Sigmoid colon (tissue), 7 donors: Measurements from ENCODE around the gene MYH14. TPM values are rescaled to one million over a fixed set of nuclear protein-coding genes. Genes with fewer than 3 reads are reported as not detected.

Experiments used
- DNase-seq: peaks from one replicate; pipeline ENCODE4 v3.0.0-alpha.2; 2019
- H3K27ac ChIP-seq, 4 donors: fragments of 200-600 bp; sonication (generic); one replicate each; pipeline ENCODE4 v1.5.1; 2016 to 2019; ENCODE audit warnings: mild to moderate bottlenecking in 1 of 4
- H3K27me3 ChIP-seq, 3 donors: fragments of 200-600 bp; sonication (generic); one replicate each; pipeline ENCODE4 v1.5.1; 2019; ENCODE audit warnings: mild to moderate bottlenecking in 1 of 3
- H3K36me3 ChIP-seq, 4 donors: fragments of 200-600 bp; sonication (generic); one replicate each; pipeline ENCODE4 v1.5.1; 2016 to 2019
- H3K4me1 ChIP-seq, 4 donors: fragments of 200-600 bp; sonication (generic); one replicate each; pipeline ENCODE4 v1.5.1; 2017 to 2019
- H3K4me3 ChIP-seq, 4 donors: fragments of 200-600 bp; sonication (generic); one replicate each; pipeline ENCODE4 v1.5.1; 2017 to 2019; ENCODE audit warnings: mild to moderate bottlenecking in 2 of 4, moderate library complexity in 1 of 4
- H3K9me3 ChIP-seq, 4 donors: fragments of 200-600 bp in 3 of 4; sonication (generic) in 3 of 4; one replicate each; pipeline versions ENCODE4 v1.5.1 to v1.6.1; 2013 to 2019
- CTCF ChIP-seq, 4 experiments: fragments of 450-650 bp in 3 of 4; fragments of 200-600 bp in 1 of 4; IDR thresholded peaks; one replicate each; pipeline ENCODE4 v1.5.1; 2016 to 2019; ENCODE audit warnings: antibody characterized with exemption in 4 of 4, mild to moderate bottlenecking in 3 of 4, moderate library complexity in 2 of 4
- EP300 ChIP-seq, 4 donors: sonication (generic); formaldehyde crosslinking; IDR thresholded peaks; one replicate each; pipeline ENCODE4 v1.6.1; 2017; ENCODE audit warnings: antibody characterized with exemption in 4 of 4
- POLR2A ChIP-seq, 2 donors: fragments of 450-650 bp; IDR thresholded peaks; one replicate each; pipeline ENCODE4 v1.6.1; 2016; ENCODE audit warnings: antibody characterized with exemption in 2 of 2, mild to moderate bottlenecking in 2 of 2, moderate library complexity in 2 of 2
- POLR2AphosphoS5 ChIP-seq, 4 donors: sonication (generic); formaldehyde crosslinking; IDR thresholded peaks; one replicate each; pipeline ENCODE4 v1.6.1; 2017; ENCODE audit warnings: antibody characterized with exemption in 4 of 4
- WGBS, 2 donors: extraction: QIAGEN DNeasy Blood & Tissue Kit; methylation state at CpG; one replicate each; pipeline ENCODE4 v1.1.7; 2013; 5-methylcytosine and 5-hydroxymethylcytosine counted together
- intact Hi-C: fragments of 100-400 bp; cut with DNase I; formaldehyde crosslinking; loops from one replicate; pipeline ENCODE4 v1.15.1; 2023
- polyA plus RNA-seq, 3 donors: library from polyadenylated mRNA; stranded (reverse); fragments of 200-250 nt; gene quantifications; one replicate each; pipeline ENCODE4 v1.2.3, GENCODE V29; 2013
- total RNA-seq, 4 donors: library from RNA; depleted of rRNA; stranded (reverse); fragments of >200 nt; gene quantifications; one replicate each; pipeline ENCODE4 v1.1.0, GENCODE V29; 2016
- donor health status: healthy with polysubstance abuse.
- donor health status: Bipolar disorder and iron deficiency.
- donor health status: healthy.

Gene MYH14
- total and polyA plus RNA-seq, 7 donors: 0.16 to 479 (median 3.9) TPM

DNA sequence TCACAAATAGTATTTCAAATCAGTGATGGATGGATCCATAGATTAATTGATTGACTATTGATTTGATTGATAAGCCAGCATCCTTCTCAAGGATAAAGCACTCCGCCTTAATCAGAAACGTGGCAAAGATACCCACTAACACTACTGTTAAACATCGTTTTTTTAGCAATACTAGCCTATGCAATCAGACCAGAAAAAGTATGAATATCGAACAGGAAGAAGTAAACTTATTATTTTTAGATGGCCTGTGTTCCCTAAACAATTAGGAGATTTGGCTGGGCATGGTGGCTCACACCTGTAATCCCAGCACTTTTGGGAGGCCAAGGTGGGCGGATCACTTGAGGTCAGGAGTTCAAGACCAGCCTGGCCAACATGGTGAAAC is 49.5 kb downstream of the MYH14 start:
- 87 to 94% methylated on average over 5 of the region's 5 CpGs for WGBS, 2 donors
- Histone ChIP-seq H3K9me3 (peaks cover 4 to 17% (median 13%) of the 10 kb centered on the region in 4 donors), H3K27me3 (peaks cover 0 to 11% (median 0%) of the 10 kb centered on the region in 3 donors), H3K4me3 (no peak overlapping the region), H3K4me1 (no peaks in the 10 kb centered on the region), H3K36me3 (no peaks in the 10 kb centered on the region), H3K27ac (no peak overlapping the region)
- intact Hi-C loops: no loop called here
- TF ChIP-seq EP300 (IDR thresholded peaks at IDR 0.05): no peak
- no peak for TF ChIP-seq CTCF (IDR thresholded peaks at IDR 0.05)
- DNase-seq: no peak

DNA sequence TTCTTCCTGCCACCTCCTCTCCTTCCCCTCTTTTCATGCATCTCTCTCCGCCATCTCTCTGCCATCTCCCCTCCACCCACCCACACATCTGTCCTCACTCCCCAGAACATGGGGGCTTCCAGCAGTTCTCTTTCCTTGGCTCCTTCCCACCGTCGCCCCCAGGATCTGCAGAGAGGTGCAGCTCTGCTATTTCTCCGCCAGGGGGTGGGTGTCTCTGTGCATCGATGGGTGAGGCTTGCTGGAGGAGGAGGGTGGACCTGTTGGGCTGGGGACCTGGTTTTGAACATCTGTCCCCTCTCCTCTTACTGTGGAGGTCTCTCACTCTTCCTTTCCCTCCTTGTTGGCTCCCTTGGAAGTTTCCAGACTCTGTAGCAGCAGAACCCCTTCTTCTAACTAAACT is 51.7 kb downstream of the MYH14 start:
- H3K9me3 ChIP-seq: peaks cover 4 to 17% (median 13%) of the 10 kb centered on the region in 4 donors
- H3K4me1 ChIP-seq: no peaks in the 10 kb centered on the region
- H3K36me3 ChIP-seq: no peaks in the 10 kb centered on the region
- no peak for DNase-seq
- TF ChIP-seq POLR2A (IDR thresholded peaks at IDR 0.05) (no peak), POLR2AphosphoS5 (IDR thresholded peaks at IDR 0.05) (no peak), EP300 (IDR thresholded peaks at IDR 0.05) (no peak), CTCF (IDR thresholded peaks at IDR 0.05) (no peak)
- H3K4me3 ChIP-seq: no peak overlapping the region
- WGBS, 2 donors: 81 to 93% methylated on average over 5 of the region's 5 CpGs
- intact Hi-C loops: no loop called here
- H3K27ac ChIP-seq: no peak overlapping the region
- H3K27me3 ChIP-seq: peaks cover 0 to 8% (median 0%) of the 10 kb centered on the region in 3 donors

GRCh38 chr19:50257141-50257540 is 53.7 kb downstream of the MYH14 start:
- Histone ChIP-seq H3K27me3 (peaks cover 0 to 8% (median 0%) of the 10 kb centered on the region in 3 donors), H3K4me3 (no peak overlapping the region), H3K36me3 (no peaks in the 10 kb centered on the region), H3K4me1 (no peaks in the 10 kb centered on the region), H3K27ac (no peak overlapping the region), H3K9me3 (peaks cover 4 to 17% (median 13%) of the 10 kb centered on the region in 4 donors)
- TF ChIP-seq POLR2A (IDR thresholded peaks at IDR 0.05) (no peak), EP300 (IDR thresholded peaks at IDR 0.05) (no peak), CTCF (IDR thresholded peaks at IDR 0.05) (no peak), POLR2AphosphoS5 (IDR thresholded peaks at IDR 0.05) (no peak)
- WGBS, 2 donors: 92 to 94% methylated on average over 10 of the region's 10 CpGs
- no peak for DNase-seq
- intact Hi-C loops: no loop called here

- TF ChIP-seq CTCF (IDR thresholded peaks at IDR 0.05) (no peak), EP300 (IDR thresholded peaks at IDR 0.05) (no peak), POLR2AphosphoS5 (IDR thresholded peaks at IDR 0.05) (no peak), POLR2A (IDR thresholded peaks at IDR 0.05) (no peak)
These were observed 55.5 kb downstream of the MYH14 start for GRCh38 chr19:50258918-50259372.

DNA sequence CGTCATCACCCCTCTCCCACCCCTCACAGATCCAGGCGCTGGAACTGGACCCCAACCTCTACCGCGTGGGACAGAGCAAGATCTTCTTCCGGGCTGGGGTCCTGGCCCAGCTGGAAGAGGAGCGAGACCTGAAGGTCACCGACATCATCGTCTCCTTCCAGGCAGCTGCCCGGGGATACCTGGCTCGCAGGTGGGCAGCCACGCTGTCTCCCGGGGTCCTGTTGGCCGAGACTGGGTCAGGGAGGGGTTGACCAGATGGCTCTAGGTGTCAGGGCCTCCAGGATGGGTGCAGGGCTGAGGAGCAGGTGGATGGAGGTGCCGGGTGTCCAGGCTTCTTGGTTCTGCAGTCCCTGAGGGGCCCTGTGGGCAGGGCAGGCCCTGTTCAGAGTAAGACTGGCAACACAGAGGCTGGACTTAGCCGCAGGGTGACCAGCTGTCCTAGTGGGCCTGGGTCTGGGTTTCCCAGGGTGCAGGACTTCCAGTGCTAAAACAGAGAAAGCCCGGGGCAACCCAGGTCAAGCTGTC is 58.1 kb downstream of the MYH14 start:
- Histone ChIP-seq H3K27me3 (peaks cover 0 to under 1% (median 0%) of the 10 kb centered on the region in 3 donors), H3K36me3 (no peaks in the 10 kb centered on the region), H3K4me1 (no peaks in the 10 kb centered on the region), H3K4me3 (no peak overlapping the region), H3K9me3 (peaks cover 0 to 4% (median 0%) of the 10 kb centered on the region in 4 donors), H3K27ac (no peak overlapping the region)
- intact Hi-C loops: no loop called here
- no peak for TF ChIP-seq EP300 (IDR thresholded peaks at IDR 0.05)
- no peak for TF ChIP-seq CTCF (IDR thresholded peaks at IDR 0.05)
- WGBS, 2 donors: 91 to 95% methylated on average over 16 of the region's 16 CpGs
- no peak for DNase-seq

More at GRCh38 chr19:50258918-50259372, 55.5 kb downstream of the MYH14 start:
- Histone ChIP-seq H3K27ac (no peak overlapping the region), H3K4me3 (no peak overlapping the region), H3K36me3 (no peaks in the 10 kb centered on the region), H3K27me3 (peaks cover 0 to 5% (median 0%) of the 10 kb centered on the region in 3 donors), H3K4me1 (no peaks in the 10 kb centered on the region), H3K9me3 (peaks cover 0 to 6% (median 2%) of the 10 kb centered on the region in 4 donors)
- 54 to 82% methylated on average over 25 of the region's 25 CpGs for WGBS, 2 donors
- intact Hi-C loops: no loop called here
- DNase-seq: no peak
